Activated CD4-positive, alpha-beta memory T cell treated with anti-CD3 and anti-CD28 coated beads for 36 hours (primary cell): ENCODE results near the gene OGN. TPM values are rescaled to one million over a fixed set of nuclear protein-coding genes. Genes with fewer than 3 reads are reported as not detected.

Experiments used
- CTCF ChIA-PET: fragments of 350-600 bp; sonication (Branson Sonifier 250); formaldehyde crosslinking; loops from one replicate; lab custom pipeline; 2021; ENCODE audit warnings: antibody characterized with exemption, inconsistent platforms; lab: Charles Lee
- POLR2A ChIA-PET: fragments of 350-600 bp; sonication (Branson Sonifier 250); formaldehyde crosslinking; loops from one replicate; lab custom pipeline; 2021; ENCODE audit warnings: antibody characterized with exemption; lab: Charles Lee
- DNase-seq: peaks from one replicate; pipeline ENCODE4 v3.0.0-alpha.2; 2020
- H3K27ac Mint-ChIP-seq: one replicate; pipeline ENCODE4 v1.8.0; 2021; ENCODE audit warnings: mixed read lengths
- H3K27me3 Mint-ChIP-seq: one replicate; pipeline ENCODE4 v1.8.0; 2021; ENCODE audit warnings: mixed read lengths
- H3K36me3 Mint-ChIP-seq: one replicate; pipeline ENCODE4 v1.8.0; 2021; ENCODE audit warnings: mixed read lengths
- H3K4me1 Mint-ChIP-seq: one replicate; pipeline ENCODE4 v1.8.0; 2021; ENCODE audit warnings: low read depth, mixed read lengths
- H3K4me3 Mint-ChIP-seq: one replicate; pipeline ENCODE4 v1.8.0; 2021; ENCODE audit warnings: mild to moderate bottlenecking, mixed read lengths
- H3K9me3 Mint-ChIP-seq: one replicate; pipeline ENCODE4 v1.8.0; 2021; ENCODE audit warnings: mixed read lengths
- intact Hi-C: fragments of 100-400 bp; cut with micrococcal nuclease; formaldehyde crosslinking; loops from one replicate; pipeline ENCODE4 v1.15.1; 2023
- total RNA-seq, 2 experiments: library from RNA; stranded (reverse); gene quantifications; one replicate each; pipeline ENCODE4 v1.2.3, GENCODE V29; 2021

The OGN gene
- total RNA-seq, 2 experiments from 2014 or later = not detected

GRCh38 chr9:92369075-92369474 lies 35.3 kb downstream of the OGN start:
- CTCF ChIA-PET = no interaction called here
- no peak for DNase-seq

GRCh38 chr9:92360083-92360482 lies 44.3 kb downstream of the OGN start:
- no peaks in the 10 kb centered on the region for H3K27me3 Mint-ChIP-seq
- intact Hi-C loops = no loop called here
- ChIA-PET POLR2A (no interaction called here), CTCF (no interaction called here)
- peaks cover 15% of the 10 kb centered on the region for H3K36me3 Mint-ChIP-seq
- H3K4me3 Mint-ChIP-seq = no peak overlapping the region
- H3K4me1 Mint-ChIP-seq = no peaks in the 10 kb centered on the region
- no peak overlapping the region for H3K27ac Mint-ChIP-seq
- no peak for DNase-seq
- peaks cover 25% of the 10 kb centered on the region for H3K9me3 Mint-ChIP-seq

More at GRCh38 chr9:92369075-92369474, 35.3 kb downstream of the OGN start:
- Mint-ChIP-seq H3K4me3 (no peak overlapping the region), H3K27ac (no peak overlapping the region), H3K36me3 (peaks cover 14% of the 10 kb centered on the region), H3K27me3 (no peaks in the 10 kb centered on the region), H3K9me3 (peaks cover 16% of the 10 kb centered on the region), H3K4me1 (no peaks in the 10 kb centered on the region)
- intact Hi-C loops = no loop called here
- POLR2A ChIA-PET = no interaction called here

- peaks cover 20% of the 10 kb centered on the region for H3K36me3 Mint-ChIP-seq
- no peak overlapping the region for H3K27ac Mint-ChIP-seq
- peaks cover 31% of the 10 kb centered on the region for H3K9me3 Mint-ChIP-seq
- no peak for DNase-seq
- intact Hi-C loops = no loop called here
- H3K4me1 Mint-ChIP-seq = no peaks in the 10 kb centered on the region
- H3K27me3 Mint-ChIP-seq = no peaks in the 10 kb centered on the region
- ChIA-PET POLR2A (no interaction called here), CTCF (no interaction called here)
- H3K4me3 Mint-ChIP-seq = no peak overlapping the region
Observed at GRCh38 chr9:92359394-92359995, 44.9 kb downstream of the OGN start.

GRCh38 chr9:92353051-92353450 lies 51.3 kb downstream of the OGN start:
- Mint-ChIP-seq H3K27ac (no peak overlapping the region), H3K4me1 (no peaks in the 10 kb centered on the region), H3K27me3 (no peaks in the 10 kb centered on the region), H3K4me3 (no peak overlapping the region), H3K36me3 (peaks cover 35% of the 10 kb centered on the region), H3K9me3 (peaks cover 35% of the 10 kb centered on the region)
- intact Hi-C loops = no loop called here
- ChIA-PET CTCF (no interaction called here), POLR2A (no interaction called here)
- DNase-seq = no peak

DNA sequence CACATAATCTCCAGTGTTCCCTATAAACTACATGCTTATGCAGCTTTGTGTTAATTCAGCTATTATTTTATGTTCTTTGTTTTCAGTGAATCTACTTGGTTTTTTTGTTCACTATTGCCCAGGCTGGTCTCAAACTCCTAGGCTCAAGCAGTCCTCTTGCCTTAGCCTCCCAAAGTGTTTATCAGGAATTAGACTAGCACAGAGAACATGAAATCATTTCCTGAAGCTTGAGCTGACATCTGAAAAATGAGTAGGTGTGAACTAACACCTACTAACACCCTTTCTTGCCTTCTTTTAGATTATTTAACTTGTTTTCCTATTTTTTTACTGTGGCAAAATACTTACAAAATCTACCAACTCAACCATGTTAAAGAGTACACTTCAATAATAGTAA lies 53.6 kb downstream of the OGN start:
- no peak for DNase-seq
- Mint-ChIP-seq H3K36me3 (peaks cover 27% of the 10 kb centered on the region), H3K4me1 (no peaks in the 10 kb centered on the region), H3K9me3 (peaks cover 19% of the 10 kb centered on the region), H3K4me3 (no peak overlapping the region), H3K27me3 (no peaks in the 10 kb centered on the region), H3K27ac (no peak overlapping the region)
- intact Hi-C loops = no loop called here
- POLR2A ChIA-PET = no interaction called here
- CTCF ChIA-PET = no interaction called here

DNA sequence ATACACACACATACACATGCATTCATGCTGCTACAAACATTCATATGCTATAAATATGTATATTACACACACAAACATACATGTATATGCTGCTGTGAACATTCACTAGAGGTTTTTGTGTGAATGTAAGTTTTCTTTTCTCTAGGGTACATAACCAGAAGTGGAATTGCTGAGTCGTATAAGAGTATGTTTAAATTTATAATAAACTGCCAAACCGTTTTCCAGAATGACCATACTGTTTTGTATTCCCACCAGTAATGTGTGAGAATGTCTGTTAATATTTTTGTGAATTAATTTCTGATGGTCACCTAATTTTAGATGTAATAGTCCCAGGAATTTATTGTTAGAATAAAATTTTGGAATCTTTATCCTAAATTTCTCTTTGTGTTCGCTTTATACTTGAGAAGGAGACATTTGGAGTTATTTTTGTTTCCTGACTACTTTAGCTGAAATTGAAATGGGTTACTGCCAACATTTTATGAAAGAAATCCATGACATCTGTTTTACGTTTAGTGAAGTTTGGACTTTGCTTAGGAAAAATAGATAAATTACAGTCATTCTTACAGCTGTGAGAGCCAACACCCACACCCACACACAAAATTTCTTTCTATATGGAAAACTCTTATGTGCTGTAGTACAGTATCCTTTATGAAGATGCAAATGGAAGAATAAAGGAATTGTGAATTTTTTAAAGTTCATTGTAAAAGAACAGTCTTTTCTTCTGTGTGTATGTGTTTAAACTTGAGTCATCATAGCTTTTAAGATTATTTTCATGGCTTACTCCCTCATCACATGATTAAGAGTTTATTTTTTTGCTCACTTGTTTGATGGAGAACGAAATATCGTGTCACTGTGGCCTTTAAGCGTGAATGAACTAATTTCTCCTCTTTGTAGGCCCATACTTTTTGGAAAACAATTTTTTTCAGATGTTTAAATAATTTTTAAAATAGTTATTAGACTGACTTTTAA lies 54.3 kb downstream of the OGN start:
- no peak for DNase-seq
- POLR2A ChIA-PET = no interaction called here
- peaks cover 27% of the 10 kb centered on the region for H3K36me3 Mint-ChIP-seq
- no peak overlapping the region for H3K4me3 Mint-ChIP-seq
- H3K4me1 Mint-ChIP-seq = no peaks in the 10 kb centered on the region
- peaks cover 14% of the 10 kb centered on the region for H3K9me3 Mint-ChIP-seq
- H3K27me3 Mint-ChIP-seq = no peaks in the 10 kb centered on the region
- CTCF ChIA-PET = no interaction called here
- intact Hi-C loops = no loop called here
- no peak overlapping the region for H3K27ac Mint-ChIP-seq

- ChIA-PET CTCF (no interaction called here), POLR2A (no interaction called here)
- intact Hi-C loops = no loop called here
- Mint-ChIP-seq H3K27me3 (no peaks in the 10 kb centered on the region), H3K4me3 (no peak overlapping the region), H3K27ac (no peak overlapping the region), H3K36me3 (peaks cover 26% of the 10 kb centered on the region), H3K4me1 (no peaks in the 10 kb centered on the region), H3K9me3 (peaks cover 9% of the 10 kb centered on the region)
- no peak for DNase-seq
Observed at GRCh38 chr9:92345582-92345981, 58.8 kb downstream of the OGN start.

- DNase-seq = no peak
- CTCF ChIA-PET = interaction anchor here (1.0 kb wide), 1 partner anchor 9 kb away, joined by 4 read pairs; no protein-coding TSS in a partner anchor
- Mint-ChIP-seq H3K4me3 (no peak overlapping the region), H3K36me3 (peaks cover 42% of the 10 kb centered on the region), H3K27ac (no peak overlapping the region), H3K4me1 (no peaks in the 10 kb centered on the region), H3K9me3 (peaks cover 10% of the 10 kb centered on the region), H3K27me3 (no peaks in the 10 kb centered on the region)
- intact Hi-C loops = no loop called here
- POLR2A ChIA-PET = no interaction called here
Observed at GRCh38 chr9:92342825-92343488, 61.4 kb downstream of the OGN start.

- Mint-ChIP-seq H3K9me3 (peaks cover 10% of the 10 kb centered on the region), H3K36me3 (peaks cover 43% of the 10 kb centered on the region), H3K4me3 (no peak overlapping the region), H3K27me3 (no peaks in the 10 kb centered on the region), H3K4me1 (no peaks in the 10 kb centered on the region), H3K27ac (no peak overlapping the region)
- ChIA-PET POLR2A (no interaction called here), CTCF (no interaction called here)
- intact Hi-C loops = no loop called here
- DNase-seq = no peak
Observed at GRCh38 chr9:92341578-92341977, 62.8 kb downstream of the OGN start.

DNA sequence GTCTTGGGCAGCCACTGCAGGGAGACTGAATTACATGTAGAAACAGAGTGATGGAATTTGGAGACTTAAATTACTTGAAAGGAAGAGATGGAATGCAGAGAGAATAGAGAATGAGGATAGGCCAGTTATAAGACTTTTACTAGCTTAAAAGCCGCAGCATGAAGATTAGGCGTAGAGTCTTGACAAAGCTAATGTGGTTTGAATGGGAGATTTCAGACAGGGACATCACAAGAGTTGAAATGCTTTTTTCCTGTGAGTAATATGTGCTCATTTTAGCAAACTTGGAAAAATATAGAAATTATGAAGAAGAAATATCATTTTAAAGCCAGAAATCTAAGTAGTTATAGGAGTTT lies 71.1 kb downstream of the OGN start:
- H3K36me3 Mint-ChIP-seq = peaks cover 13% of the 10 kb centered on the region
- POLR2A ChIA-PET = no interaction called here
- H3K4me1 Mint-ChIP-seq = no peaks in the 10 kb centered on the region
- DNase-seq = no peak
- H3K9me3 Mint-ChIP-seq = no peaks in the 10 kb centered on the region
- no peak overlapping the region for H3K27ac Mint-ChIP-seq
- no peak overlapping the region for H3K4me3 Mint-ChIP-seq
- intact Hi-C loops = no loop called here
- CTCF ChIA-PET = interaction anchor here (1.2 kb wide), 1 partner anchor 10 kb away, joined by 4 read pairs; no protein-coding TSS in a partner anchor
- no peaks in the 10 kb centered on the region for H3K27me3 Mint-ChIP-seq
